ENCODE measurements around the gene REPS2.
"Not testable (repeated sequence)": the region's sequence is repeated elsewhere in the genome, so short reads cannot be mapped to it uniquely, and the experiment has no call there.

REPS2 gene

GRCh38 chrX:16966752-16967448, 20.4 kb downstream of the REPS2 start:
- no peak for DNase-seq

GRCh38 chrX:16968753-16969152, 22.3 kb downstream of the REPS2 start:
- not testable (repeated sequence) for DNase-seq

- DNase-seq: no peak
These were observed 24.5 kb downstream of the REPS2 start for GRCh38 chrX:16970977-16971376.

GRCh38 chrX:16971694-16972093, 25.2 kb downstream of the REPS2 start:
- no peak for DNase-seq

- no peak for DNase-seq
These were observed 28.8 kb downstream of the REPS2 start for GRCh38 chrX:16975233-16975632.

- DNase-seq: no peak
These were observed 31.3 kb downstream of the REPS2 start for GRCh38 chrX:16977771-16978170.

GRCh38 chrX:16978193-16978984, 31.9 kb downstream of the REPS2 start:
- DNase-seq: no peak

GRCh38 chrX:16979226-16979625, 32.8 kb downstream of the REPS2 start:
- DNase-seq: no peak

- DNase-seq: no peak
These were observed 34.8 kb downstream of the REPS2 start for GRCh38 chrX:16981209-16981608.

GRCh38 chrX:16981980-16982379, 35.5 kb downstream of the REPS2 start:
- no peak for DNase-seq

GRCh38 chrX:16983051-16983450, 36.6 kb downstream of the REPS2 start:
- DNase-seq: no peak

GRCh38 chrX:16985286-16985685, 38.8 kb downstream of the REPS2 start:
- DNase-seq: no peak

- no peak for DNase-seq
These were observed 39.7 kb downstream of the REPS2 start for GRCh38 chrX:16986169-16986568.

- no peak for DNase-seq
These were observed 43.3 kb downstream of the REPS2 start for GRCh38 chrX:16989750-16990149.

GRCh38 chrX:16990839-16991238, 44.4 kb downstream of the REPS2 start:
- no peak for DNase-seq

GRCh38 chrX:16992445-16992844, 46.0 kb downstream of the REPS2 start:
- no peak for DNase-seq

- no peak for DNase-seq
These were observed 46.5 kb downstream of the REPS2 start for GRCh38 chrX:16992951-16993350.

GRCh38 chrX:16993791-16994318, 47.4 kb downstream of the REPS2 start:
- DNase-seq: no peak

GRCh38 chrX:16994736-16995135, 48.3 kb downstream of the REPS2 start:
- no peak for DNase-seq

- no peak for DNase-seq
These were observed 50.9 kb downstream of the REPS2 start for GRCh38 chrX:16997313-16997712.

GRCh38 chrX:16999275-16999674, 52.8 kb downstream of the REPS2 start:
- DNase-seq: no peak

GRCh38 chrX:17000751-17001150, 54.3 kb downstream of the REPS2 start:
- DNase-seq: no peak

GRCh38 chrX:17005712-17006368, 59.4 kb downstream of the REPS2 start:
- DNase-seq: no peak

All from NCI-H2029 (cell line).